SK-N-SH (cell line): ENCODE data around the gene CDH4. TPM values are rescaled to one million over a fixed set of nuclear protein-coding genes. Genes with fewer than 3 reads are reported as not detected.

Experiments used
- CTCF ChIA-PET: fragments of 300-600, 350-600 bp; formaldehyde crosslinking; extraction: SDS; loops from one replicate; lab custom pipeline; 2021; lab: Yijun Ruan, JAX
- POLR2A ChIA-PET: fragments of 350-600 bp; sonication (Branson Sonifier 250); formaldehyde crosslinking; extraction: SDS; loops from one replicate; lab custom pipeline; 2020; ENCODE audit warnings: antibody characterized with exemption, inconsistent platforms; lab: Yijun Ruan, JAX
- DNase-seq: peaks from one replicate; pipeline ENCODE4 v3.0.0; 2012
- H2AFZ ChIP-seq: fragments of 200-600 bp; sonication (generic); 2 replicates; pipeline ENCODE4 v1.8.1; 2016; ENCODE audit warnings: antibody characterized with exemption, mild to moderate bottlenecking, low read depth
- H3F3A ChIP-seq: fragments of 200-600 bp; sonication (generic); replicated peaks from 2 replicates; pipeline ENCODE3; 2016; ENCODE audit warnings: antibody characterized with exemption, mild to moderate bottlenecking; ENCODE audit not compliant: insufficient read depth
- H3K27ac ChIP-seq, 2 experiments: fragments of 200-500 bp in 1 of 2; fragments of 200-600 bp in 1 of 2; sonication (Bioruptor generic) in 1 of 2; sonication (generic), shearing (Covaris generic) in 1 of 2; 2 replicates each; pipeline versions ENCODE4 v1.5.1 to v1.6.1; 2014 to 2016; ENCODE audit warnings: low read depth in 2 of 2, inconsistent platforms in 1 of 2, low read length in 1 of 2, mild to moderate bottlenecking in 1 of 2, mixed read lengths in 1 of 2
- H3K27me3 ChIP-seq: fragments of 200-600 bp; sonication (generic), shearing (Covaris generic); 2 replicates; pipeline ENCODE4 v1.6.1; 2016; ENCODE audit warnings: mixed run types; ENCODE audit not compliant: insufficient read depth
- H3K36me3 ChIP-seq, 2 experiments: fragments of 200-500 bp in 1 of 2; fragments of 200-600 bp in 1 of 2; sonication (Bioruptor generic) in 1 of 2; sonication (generic) in 1 of 2; replicated peaks in 1 of 2; 2 replicates each; pipeline versions ENCODE3 to v1.5.1; 2014 to 2016; ENCODE audit warnings: low read length in 1 of 2, mild to moderate bottlenecking in 1 of 2; ENCODE audit not compliant: insufficient read depth in 2 of 2, control insufficient read depth in 1 of 2
- H3K4me1 ChIP-seq, 2 experiments: fragments of 200-500 bp in 1 of 2; fragments of 200-600 bp in 1 of 2; sonication (Bioruptor generic) in 1 of 2; sonication (generic), shearing (Covaris generic) in 1 of 2; 2 replicates each; pipeline versions ENCODE4 v1.5.1 to v1.6.1; 2014 to 2016; ENCODE audit warnings: low read depth in 1 of 2, low read length in 1 of 2, mixed run types in 1 of 2; ENCODE audit not compliant: insufficient read depth in 2 of 2, control insufficient read depth in 1 of 2
- H3K4me2 ChIP-seq: fragments of 200-600 bp; sonication (generic), shearing (Covaris generic); 2 replicates; pipeline ENCODE4 v1.6.1; 2017; ENCODE audit warnings: mixed run types
- H3K4me3 ChIP-seq, 2 experiments: fragments of 200-500 bp in 1 of 2; fragments of 200-600 bp in 1 of 2; sonication (Bioruptor generic) in 1 of 2; sonication (generic), shearing (Covaris generic) in 1 of 2; 2 replicates each; pipeline versions ENCODE4 v1.5.1 to v1.8.1; 2014 to 2016; ENCODE audit warnings: low read depth in 2 of 2, inconsistent platforms in 1 of 2, low read length in 1 of 2, mild to moderate bottlenecking in 1 of 2, mixed read lengths in 1 of 2, moderate library complexity in 1 of 2
- H3K79me2 ChIP-seq: fragments of 200-600 bp; sonication (generic); 2 replicates; pipeline ENCODE4 v1.8.1; 2017; ENCODE audit warnings: mild to moderate bottlenecking; ENCODE audit not compliant: insufficient read depth
- H3K9ac ChIP-seq: fragments of 200-600 bp; sonication (generic); 2 replicates; pipeline ENCODE4 v1.6.1; 2017; ENCODE audit warnings: mixed run types
- H3K9me2 ChIP-seq: fragments of 200-600 bp; sonication (generic); 2 replicates; pipeline ENCODE4 v1.6.1; 2017; ENCODE audit warnings: mixed run types
- H3K9me3 ChIP-seq: fragments of 200-600 bp; sonication (generic); 2 replicates; pipeline ENCODE4 v1.6.1; 2017; ENCODE audit warnings: mixed run types, mild to moderate bottlenecking, moderate library complexity
- H4K20me1 ChIP-seq: fragments of 200-600 bp; sonication (generic); 2 replicates; pipeline ENCODE4 v1.6.1; 2017; ENCODE audit warnings: mild to moderate bottlenecking, mixed run types; ENCODE audit not compliant: insufficient read depth
- CHD2 ChIP-seq: fragments of 150-350 bp; IDR thresholded peaks from 2 replicates; pipeline ENCODE4 v1.6.1; 2018; ENCODE audit warnings: low read length; ENCODE audit not compliant: partially characterized antibody
- CTCF ChIP-seq: fragments of 200-600 bp; sonication (generic); IDR thresholded peaks from 2 replicates; pipeline ENCODE4 v1.6.1; 2017; ENCODE audit warnings: antibody characterized with exemption, mild to moderate bottlenecking, moderate library complexity
- ELF1 ChIP-seq: IDR thresholded peaks from 2 replicates; pipeline ENCODE4 v1.4.0; 2012
- EP300 ChIP-seq, 2 experiments: IDR thresholded peaks; 2 replicates each; pipeline versions ENCODE4 v1.4.0 to v1.6.1; 2012; ENCODE audit warnings: borderline replicate concordance in 1 of 2, low read depth in 1 of 2, low read length in 1 of 2
- FOXJ3 ChIP-seq: sonication (generic); formaldehyde crosslinking; IDR thresholded peaks from 2 replicates; pipeline ENCODE4 v1.5.1; 2020; ENCODE audit warnings: mild to moderate bottlenecking, missing genetic modification reagents
- JUND ChIP-seq: IDR thresholded peaks from 2 replicates; pipeline ENCODE4 v1.4.0; 2012
- MEF2A ChIP-seq: IDR thresholded peaks from 2 replicates; pipeline ENCODE4 v1.4.0; 2012; ENCODE audit warnings: low read depth, borderline replicate concordance
- MXI1 ChIP-seq: IDR thresholded peaks from 2 replicates; pipeline ENCODE4 v1.6.1; 2012; ENCODE audit warnings: mild to moderate bottlenecking, low read depth, low read length, improper control_type of control experiment
- NRF1 ChIP-seq: IDR thresholded peaks from 2 replicates; pipeline ENCODE4 v1.6.1; 2012; ENCODE audit warnings: low read depth, mild to moderate bottlenecking, low read length
- PBX3 ChIP-seq: IDR thresholded peaks from 2 replicates; pipeline ENCODE4; 2012
- RCOR1 ChIP-seq: fragments of 150-350 bp; IDR thresholded peaks from 2 replicates; pipeline ENCODE4 v1.6.1; 2017; ENCODE audit warnings: antibody characterized with exemption, low read length
- RXRA ChIP-seq: IDR thresholded peaks from 2 replicates; pipeline ENCODE4 v1.4.0; 2012; ENCODE audit warnings: low read depth, mild to moderate bottlenecking, borderline replicate concordance
- SIN3A ChIP-seq: IDR thresholded peaks from 2 replicates; pipeline ENCODE4 v1.6.1; 2012; ENCODE audit warnings: low read depth, mild to moderate bottlenecking, low read length, moderate library complexity, borderline replicate concordance
- TAF1 ChIP-seq: IDR thresholded peaks from 2 replicates; pipeline ENCODE4 v1.6.1; 2012; ENCODE audit warnings: low read depth, mild to moderate bottlenecking, low read length, moderate library complexity, borderline replicate concordance
- YY1 ChIP-seq: IDR thresholded peaks from 2 replicates; pipeline ENCODE4 v1.4.0; 2012; ENCODE audit warnings: low read depth, mild to moderate bottlenecking
- ZBTB33 ChIP-seq: IDR thresholded peaks from 2 replicates; pipeline ENCODE4 v1.4.0; 2012; ENCODE audit warnings: low read depth, borderline replicate concordance
- WGBS: methylation state at CpG from one replicate; pipeline ENCODE4 v1.1.6; 2017; ENCODE audit warnings: low lambda C conversion rate; 5-methylcytosine and 5-hydroxymethylcytosine counted together
- polyA plus RNA-seq, 3 experiments: library from polyadenylated mRNA; depleted of rRNA; stranded (reverse); fragments of >200 nt; gene quantifications; 2 replicates each; pipeline ENCODE4 v1.2.3, GENCODE V29; 2012

CDH4 gene
- polyA plus RNA-seq, 1 of the 3 experiments (the other 2 are of a cell fraction): not detected

GRCh38 chr20:61516346-61517208 lies 264.5 kb downstream of the CDH4 start:
- H3K4me3 ChIP-seq: no peak overlapping the region
- H3F3A ChIP-seq: no peaks in the 10 kb centered on the region
- no peaks in the 10 kb centered on the region for H3K27me3 ChIP-seq
- H3K79me2 ChIP-seq: no peaks in the 10 kb centered on the region
- no peak overlapping the region for H3K4me2 ChIP-seq
- no peak overlapping the region for H3K9ac ChIP-seq
- no peaks in the 10 kb centered on the region for H3K36me3 ChIP-seq
- H4K20me1 ChIP-seq: no peaks in the 10 kb centered on the region
- CTCF ChIA-PET: interaction anchor here (1.1 kb wide), 1 partner anchor 63 kb away, joined by 3 read pairs; no protein-coding TSS in a partner anchor
- TF ChIP-seq NRF1: no peak
- no peak for TF ChIP-seq EP300 (IDR thresholded peaks at IDR 0.05; ENCODE audit: borderline replicate concordance in 1 of 2, low read depth in 1 of 2, low read length in 1 of 2)
- no peak for TF ChIP-seq ZBTB33
- no peak for TF ChIP-seq RCOR1
- TF ChIP-seq CHD2: no peak
- TF ChIP-seq TAF1: no peak
- TF ChIP-seq MXI1: no peak
- TF ChIP-seq CTCF: no peak
- TF ChIP-seq ELF1: no peak
- no peak for TF ChIP-seq YY1
- no peak for TF ChIP-seq MEF2A
- TF ChIP-seq FOXJ3: no peak
- no peak for TF ChIP-seq JUND
- TF ChIP-seq PBX3: no peak
- no peak for TF ChIP-seq RXRA
- TF ChIP-seq SIN3A: no peak
- 46% methylated on average over 20 of the region's 22 CpGs for WGBS
- POLR2A ChIA-PET: no interaction called here
- no peak overlapping the region for H3K27ac ChIP-seq
- no peaks in the 10 kb centered on the region for H3K4me1 ChIP-seq
- H3K9me2 ChIP-seq: no peaks in the 10 kb centered on the region
- no peak for DNase-seq
- H3K9me3 ChIP-seq: no peaks in the 10 kb centered on the region
- H2AFZ ChIP-seq: no peak overlapping the region
